GM18867 (cell line): ENCODE results near the gene LITAFD.
"Not testable (repeated sequence)": the region's sequence is repeated elsewhere in the genome, so short reads cannot be mapped to it uniquely, and the experiment has no call there.

Experiments
- ATAC-seq: cut with Tn5 transposase; IDR thresholded peaks from one replicate; pipeline ENCODE4 v1.9.1; 2021; ENCODE audit warnings: mild to moderate bottlenecking, moderate library complexity; ENCODE audit not compliant: unreplicated experiment

LITAFD gene

GRCh38 chr16:8882041-8882617, at the start of gene LITAFD:
LITAFD (plus strand) TSS chr16:8882351; CDS start chr16:8884356, 2,005 bp downstream.
- ATAC-seq, result no peak

DNA sequence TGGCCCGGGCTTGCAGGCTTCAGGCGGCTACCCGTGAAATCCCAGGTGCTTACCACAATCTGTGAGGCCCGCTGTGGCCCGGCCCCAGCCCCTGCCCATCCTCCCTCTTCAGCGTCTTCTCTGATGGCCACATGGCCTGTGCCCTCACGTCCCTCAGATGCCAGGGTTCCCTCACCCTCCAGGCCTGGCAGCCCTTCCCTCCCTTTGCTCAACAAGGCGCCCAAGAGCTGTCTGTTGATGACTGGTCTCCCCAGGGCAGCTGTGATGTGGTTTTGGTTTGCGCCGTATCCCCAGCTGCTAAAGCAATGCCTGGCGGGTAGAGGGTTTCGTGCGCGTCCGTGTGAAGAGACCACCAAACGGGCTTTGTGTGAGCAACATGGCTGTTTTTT, 49.4 kb upstream of the LITAFD start:
- no peak for ATAC-seq

GRCh38 chr16:8836797-8837196, 45.4 kb upstream of the LITAFD start:
- ATAC-seq, result not testable (repeated sequence)

GRCh38 chr16:8837594-8837993, 44.6 kb upstream of the LITAFD start:
- not testable (repeated sequence) for ATAC-seq

GRCh38 chr16:8842016-8842415, 40.1 kb upstream of the LITAFD start:
- ATAC-seq, result not testable (repeated sequence)

DNA sequence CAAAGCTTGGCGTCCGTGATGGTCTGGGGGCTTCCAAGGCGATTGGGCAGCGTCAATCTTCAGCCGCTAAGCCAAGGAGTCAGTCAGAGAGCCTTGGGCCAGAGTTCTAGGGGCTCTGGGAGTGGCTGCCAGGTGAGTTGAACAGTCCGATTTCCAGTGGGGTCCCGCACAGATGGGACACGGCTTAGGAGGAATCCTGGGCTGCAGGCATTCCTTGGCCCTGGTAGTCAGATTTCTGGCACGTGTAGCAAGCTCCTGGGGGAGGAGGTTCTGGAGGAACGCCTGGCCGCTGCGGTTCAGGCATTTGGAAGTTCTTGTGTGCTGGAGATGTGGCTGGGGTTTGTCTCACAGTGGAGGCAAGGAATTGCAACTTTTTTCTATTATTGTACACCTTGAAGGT, 38.9 kb upstream of the LITAFD start:
- ATAC-seq, result not testable (repeated sequence)

- ATAC-seq, result no peak
Measured at GRCh38 chr16:8845699-8846298, 36.4 kb upstream of the LITAFD start.

DNA sequence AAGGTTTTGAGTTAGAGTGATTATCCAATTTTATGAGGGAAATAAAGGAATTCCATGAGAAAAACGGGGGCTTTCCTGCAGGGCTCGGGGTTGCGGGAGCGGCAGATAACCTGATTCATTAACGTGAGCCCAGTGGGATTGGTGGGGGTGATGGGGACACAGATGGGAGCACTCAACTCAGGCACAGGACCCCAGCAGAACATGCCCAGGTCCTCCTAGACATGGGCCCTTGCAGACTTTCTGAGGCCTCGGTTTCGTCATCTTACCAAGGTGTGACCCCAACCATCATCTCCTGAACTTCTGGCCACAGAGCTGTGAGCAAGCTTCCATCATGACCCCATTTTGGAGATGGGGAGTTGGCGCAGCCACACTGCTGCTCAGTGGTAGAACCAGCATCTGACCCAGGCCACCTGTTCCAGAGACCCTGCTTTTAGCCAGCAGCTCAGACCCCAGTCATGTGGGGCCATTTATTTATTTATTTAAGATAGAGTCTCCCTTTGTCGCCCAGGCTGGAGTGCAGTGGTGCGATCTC, 35.7 kb upstream of the LITAFD start:
- no peak for ATAC-seq

GRCh38 chr16:8847145-8847544, 35.0 kb upstream of the LITAFD start:
- ATAC-seq, result no peak

DNA sequence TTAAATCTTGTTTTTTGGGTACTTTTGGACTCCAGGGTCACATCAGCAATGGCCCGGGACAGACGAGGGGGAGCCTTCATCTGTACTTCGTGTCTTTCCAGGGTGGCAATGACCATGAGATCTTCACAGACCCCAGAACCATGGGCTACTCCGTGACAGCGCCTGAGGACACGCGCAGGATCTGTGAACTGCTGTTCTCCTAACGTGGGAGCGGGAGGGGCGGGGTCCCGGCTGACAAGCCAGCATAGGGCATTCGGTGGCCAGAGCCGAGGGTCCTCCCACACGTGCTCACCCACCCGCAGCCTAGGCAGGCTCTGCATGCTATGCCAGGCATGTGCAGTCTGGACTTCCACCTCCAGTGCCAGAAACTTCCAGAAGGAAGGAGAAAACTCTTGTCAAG, 34.5 kb upstream of the LITAFD start:
- no peak for ATAC-seq

- ATAC-seq, result no peak
Measured at GRCh38 chr16:8848231-8848938, 33.8 kb upstream of the LITAFD start.

DNA sequence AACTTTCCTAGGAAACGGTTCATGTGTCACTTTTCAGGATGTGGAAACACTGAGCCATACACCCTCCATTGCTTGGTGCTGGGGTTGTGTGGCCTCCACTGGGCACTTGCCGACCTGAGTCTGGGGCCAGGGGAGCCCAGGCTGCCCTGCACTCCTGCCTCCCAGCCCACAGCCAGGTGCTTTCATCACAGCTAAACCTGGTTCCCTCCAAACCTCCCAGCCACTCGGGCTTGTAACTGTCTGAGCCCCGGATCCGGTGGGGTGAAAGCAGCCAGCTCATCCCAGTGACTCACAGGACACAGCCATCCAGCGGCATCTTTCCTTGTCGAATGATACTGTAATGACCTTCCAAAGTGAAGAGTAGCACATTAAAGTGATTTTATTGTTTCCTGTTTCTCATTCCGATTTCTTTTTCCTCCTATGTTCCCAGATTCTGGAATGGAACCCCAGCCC, 33.2 kb upstream of the LITAFD start:
- ATAC-seq, result no peak

- no peak for ATAC-seq
Measured at GRCh38 chr16:8849411-8850011, 32.6 kb upstream of the LITAFD start.

GRCh38 chr16:8850279-8850885, 31.8 kb upstream of the LITAFD start:
- ATAC-seq, result no peak

GRCh38 chr16:8851761-8852403, 30.3 kb upstream of the LITAFD start:
- ATAC-seq, result no peak

DNA sequence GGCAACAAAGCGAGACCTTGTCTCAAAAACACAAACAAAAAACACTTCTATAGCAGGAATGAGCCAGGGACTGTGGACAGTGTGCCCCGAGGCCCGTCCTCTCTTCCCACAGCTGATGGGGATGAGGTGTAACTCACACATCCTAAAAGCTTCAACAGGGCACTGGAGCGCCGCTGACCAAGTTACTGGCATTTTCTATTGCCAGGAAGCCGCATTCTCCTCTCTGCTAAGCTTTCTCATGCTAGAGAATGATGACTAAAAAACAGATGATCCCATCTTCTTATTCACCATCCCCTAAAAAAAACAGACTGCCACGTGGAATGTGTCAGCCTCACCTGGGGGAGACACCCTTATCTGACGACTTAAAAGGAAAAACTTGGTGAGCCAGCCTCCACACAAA, 29.6 kb upstream of the LITAFD start:
- ATAC-seq, result no peak

DNA sequence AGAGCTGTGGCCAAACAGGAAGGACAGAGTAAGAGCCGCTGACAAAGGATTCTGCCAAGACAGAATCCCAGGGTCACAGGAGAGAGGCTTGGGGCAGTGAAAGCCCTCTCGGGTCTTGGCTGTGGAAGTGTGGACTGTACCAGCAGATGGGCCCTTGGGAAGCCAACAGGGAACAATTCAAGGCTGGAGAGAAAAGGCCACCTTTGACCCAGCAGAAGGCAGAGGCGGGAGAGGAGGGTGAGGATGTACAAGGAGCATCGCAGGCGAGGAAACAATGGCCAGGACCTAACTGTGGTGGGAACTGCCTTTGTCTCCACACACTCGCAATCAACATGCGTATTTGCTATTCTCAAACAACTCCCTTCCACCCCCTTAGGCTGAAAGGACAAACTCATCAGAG, 29.0 kb upstream of the LITAFD start:
- no peak for ATAC-seq

GRCh38 chr16:8853611-8854010, 28.5 kb upstream of the LITAFD start:
- no peak for ATAC-seq

- ATAC-seq, result no peak
Measured at GRCh38 chr16:8854298-8854948, 27.7 kb upstream of the LITAFD start.
